GM12878 (cell line): ENCODE results near the gene LIPG.

Experiments
- CHD2 ChIP-seq: IDR thresholded peaks from 2 replicates; pipeline ENCODE4 v1.6.1; 2011; ENCODE audit warnings: low read depth, low read length, improper control_type of control experiment, borderline replicate concordance
- CTCF ChIP-seq, 3 experiments: IDR thresholded peaks in 2 of 3; conservative IDR thresholded peaks in 1 of 3; 2 replicates each; pipeline ENCODE4 v1.5.1; 2011; ENCODE audit warnings: low read depth in 3 of 3, low read length in 3 of 3, mild to moderate bottlenecking in 3 of 3, control low read depth in 2 of 3, moderate library complexity in 2 of 3, inconsistent platforms in 1 of 3, mixed read lengths in 1 of 3; ENCODE audit not compliant: control insufficient read depth in 2 of 3, insufficient read depth in 1 of 3; ENCODE audit errors: extremely low read depth in 1 of 3
- EP300 ChIP-seq, 2 experiments: fragments of 150-350 bp in 1 of 2; IDR thresholded peaks; 2 replicates each; pipeline ENCODE4 v1.6.1; 2011 to 2012; ENCODE audit warnings: low read depth in 2 of 2, low read length in 2 of 2, borderline replicate concordance in 1 of 2, improper control_type of control experiment in 1 of 2, inconsistent platforms in 1 of 2; ENCODE audit not compliant: control insufficient read depth in 1 of 2
- EZH2 ChIP-seq: IDR thresholded peaks from 2 replicates; pipeline ENCODE4 v1.6.1; 2012; ENCODE audit warnings: low read depth, mild to moderate bottlenecking, control low read depth, inconsistent platforms, low read length, borderline replicate concordance; ENCODE audit not compliant: control insufficient read depth
- MYC ChIP-seq: IDR thresholded peaks from 2 replicates; pipeline ENCODE4 v1.6.1; 2011; ENCODE audit warnings: mild to moderate bottlenecking, low read length, moderate library complexity, inconsistent platforms; ENCODE audit not compliant: insufficient read depth, insufficient replicate concordance, insufficient read length, severe bottlenecking
- PAX8 ChIP-seq: fragments of 450-650 bp; IDR thresholded peaks from 2 replicates; pipeline ENCODE4 v1.6.1; 2017; ENCODE audit warnings: mild to moderate bottlenecking, moderate library complexity
- POLR2A ChIP-seq: IDR thresholded peaks from 2 replicates; pipeline ENCODE4 v1.6.1; 2011; ENCODE audit warnings: low read depth, mild to moderate bottlenecking, low read length
- RAD21 ChIP-seq: IDR thresholded peaks from 2 replicates; pipeline ENCODE4 v1.6.1; 2011; ENCODE audit warnings: mild to moderate bottlenecking, low read depth, low read length, moderate library complexity; ENCODE audit not compliant: insufficient read depth
- STAT1 ChIP-seq: fragments of 450-650 bp; conservative IDR thresholded peaks from 2 replicates; pipeline ENCODE4 v1.6.1; 2014; ENCODE audit warnings: antibody characterized with exemption, mild to moderate bottlenecking
- TCF7 ChIP-seq: IDR thresholded peaks from 2 replicates; pipeline ENCODE4 v1.6.1; 2014; ENCODE audit warnings: antibody characterized with exemption, borderline replicate concordance
- ZBTB33 ChIP-seq: fragments of 450-650 bp; IDR thresholded peaks from 2 replicates; pipeline ENCODE4 v1.6.1; 2017; ENCODE audit warnings: mild to moderate bottlenecking
- ZZZ3 ChIP-seq: IDR thresholded peaks from 2 replicates; pipeline ENCODE4 v1.6.1; 2011; ENCODE audit warnings: low read depth; ENCODE audit not compliant: control insufficient read depth, insufficient read length
- TF ChIP-seq, protein P1 (sequence below): fragments of 450-650 bp; formaldehyde crosslinking; IDR thresholded peaks from 2 replicates; pipeline ENCODE4 v1.5.0; 2022; ENCODE audit warnings: mild to moderate bottlenecking, missing genetic modification characterization
- TF ChIP-seq, protein P2 (sequence below): IDR thresholded peaks from 2 replicates; pipeline ENCODE4 v1.6.1; 2012; ENCODE audit warnings: low read depth, low read length, improper control_type of control experiment

DNA sequence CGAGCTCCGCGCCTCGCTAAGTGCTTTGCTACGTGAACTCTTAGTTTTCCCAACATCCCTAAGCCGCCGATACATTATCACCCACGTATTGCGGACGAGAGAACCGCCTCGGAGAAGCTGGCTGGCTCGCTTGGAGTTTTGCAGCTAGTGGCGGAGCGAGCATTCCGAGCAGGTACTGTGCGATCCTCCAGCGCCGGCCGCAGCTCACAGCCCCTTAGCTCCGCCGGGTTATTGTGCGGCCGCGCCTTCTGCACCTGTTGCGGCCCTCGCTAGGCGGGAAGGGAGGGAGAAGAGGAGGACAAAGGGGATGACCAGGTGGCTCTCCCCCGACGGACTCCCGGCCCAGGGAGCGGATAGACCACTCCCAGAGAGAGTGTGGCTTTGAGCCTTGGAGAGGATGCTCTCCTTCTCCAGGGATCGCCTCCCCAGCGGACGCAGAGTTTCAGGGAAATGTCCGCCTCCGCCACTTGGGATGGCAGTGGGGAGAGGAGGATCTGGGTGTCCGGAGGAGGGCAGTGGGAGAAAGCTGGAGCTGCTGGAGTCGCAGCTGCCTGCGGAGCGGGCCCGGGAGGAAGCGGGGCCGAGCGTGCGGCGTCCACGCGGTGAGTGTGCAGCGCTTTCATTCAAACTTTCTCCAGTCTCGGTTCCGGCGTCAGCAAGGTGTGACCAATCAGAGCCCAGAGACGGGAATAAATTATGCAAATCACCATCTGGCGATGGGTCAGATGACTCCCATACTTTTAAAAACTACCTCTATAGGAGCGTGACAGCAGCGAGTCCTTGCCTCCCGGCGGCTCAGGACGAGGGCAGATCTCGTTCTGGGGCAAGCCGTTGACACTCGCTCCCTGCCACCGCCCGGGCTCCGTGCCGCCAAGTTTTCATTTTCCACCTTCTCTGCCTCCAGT is at the start of gene LIPG:
- TF ChIP-seq EP300 (IDR thresholded peaks at IDR 0.05; ENCODE audit: borderline replicate concordance in 1 of 2, control insufficient read depth in 1 of 2, low read depth in 2 of 2, low read length in 2 of 2) (no peak), STAT1 (no peak), POLR2A (peak; percentile 29; the same call in 1 of the 2 replicates), CHD2 (no peak), ZBTB33 (no peak), CTCF (IDR thresholded peaks at IDR 0.05 in 2 of 3, conservative IDR thresholded peaks at IDR 0.05 in 1 of 3; ENCODE audit: control insufficient read depth in 2 of 3, extremely low read depth in 1 of 3, insufficient read depth in 1 of 3, low read depth in 3 of 3, low read length in 3 of 3) (no peak), ZZZ3 (no peak), MYC (no peak), TCF7 (no peak), EZH2 (no peak), RAD21 (no peak), PAX8 (no peak)
- TF ChIP-seq, protein P1, sequence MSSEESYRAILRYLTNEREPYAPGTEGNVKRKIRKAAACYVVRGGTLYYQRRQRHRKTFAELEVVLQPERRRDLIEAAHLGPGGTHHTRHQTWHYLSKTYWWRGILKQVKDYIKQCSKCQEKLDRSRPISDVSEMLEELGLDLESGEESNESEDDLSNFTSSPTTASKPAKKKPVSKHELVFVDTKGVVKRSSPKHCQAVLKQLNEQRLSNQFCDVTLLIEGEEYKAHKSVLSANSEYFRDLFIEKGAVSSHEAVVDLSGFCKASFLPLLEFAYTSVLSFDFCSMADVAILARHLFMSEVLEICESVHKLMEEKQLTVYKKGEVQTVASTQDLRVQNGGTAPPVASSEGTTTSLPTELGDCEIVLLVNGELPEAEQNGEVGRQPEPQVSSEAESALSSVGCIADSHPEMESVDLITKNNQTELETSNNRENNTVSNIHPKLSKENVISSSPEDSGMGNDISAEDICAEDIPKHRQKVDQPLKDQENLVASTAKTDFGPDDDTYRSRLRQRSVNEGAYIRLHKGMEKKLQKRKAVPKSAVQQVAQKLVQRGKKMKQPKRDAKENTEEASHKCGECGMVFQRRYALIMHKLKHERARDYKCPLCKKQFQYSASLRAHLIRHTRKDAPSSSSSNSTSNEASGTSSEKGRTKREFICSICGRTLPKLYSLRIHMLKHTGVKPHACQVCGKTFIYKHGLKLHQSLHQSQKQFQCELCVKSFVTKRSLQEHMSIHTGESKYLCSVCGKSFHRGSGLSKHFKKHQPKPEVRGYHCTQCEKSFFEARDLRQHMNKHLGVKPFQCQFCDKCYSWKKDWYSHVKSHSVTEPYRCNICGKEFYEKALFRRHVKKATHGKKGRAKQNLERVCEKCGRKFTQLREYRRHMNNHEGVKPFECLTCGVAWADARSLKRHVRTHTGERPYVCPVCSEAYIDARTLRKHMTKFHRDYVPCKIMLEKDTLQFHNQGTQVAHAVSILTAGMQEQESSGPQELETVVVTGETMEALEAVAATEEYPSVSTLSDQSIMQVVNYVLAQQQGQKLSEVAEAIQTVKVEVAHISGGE (CRISPR knock-in tag) = no peak
- TF ChIP-seq, protein P2, sequence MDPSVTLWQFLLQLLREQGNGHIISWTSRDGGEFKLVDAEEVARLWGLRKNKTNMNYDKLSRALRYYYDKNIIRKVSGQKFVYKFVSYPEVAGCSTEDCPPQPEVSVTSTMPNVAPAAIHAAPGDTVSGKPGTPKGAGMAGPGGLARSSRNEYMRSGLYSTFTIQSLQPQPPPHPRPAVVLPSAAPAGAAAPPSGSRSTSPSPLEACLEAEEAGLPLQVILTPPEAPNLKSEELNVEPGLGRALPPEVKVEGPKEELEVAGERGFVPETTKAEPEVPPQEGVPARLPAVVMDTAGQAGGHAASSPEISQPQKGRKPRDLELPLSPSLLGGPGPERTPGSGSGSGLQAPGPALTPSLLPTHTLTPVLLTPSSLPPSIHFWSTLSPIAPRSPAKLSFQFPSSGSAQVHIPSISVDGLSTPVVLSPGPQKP = no peak
